UCSD-AML1 (cell line): ENCODE data around the gene PCNT.

Experiments used
- DNase-seq: peaks from one replicate; lab custom pipeline; 2025; ENCODE audit not compliant: unreplicated experiment; lab: John Stamatoyannopoulos, UW

PCNT gene

GRCh38 chr21:46323710-46324389 is at the start of gene PCNT, which contains the start of gene C21orf58:
Gene PCNT (plus strand): TSS chr21:46324156. CDS start chr21:46324229, 73 bp downstream.
Gene C21orf58 (minus strand): TSS chr21:46323870. CDS start chr21:46322738, 1,132 bp downstream.
- peak; percentile 98 for DNase-seq

DNA sequence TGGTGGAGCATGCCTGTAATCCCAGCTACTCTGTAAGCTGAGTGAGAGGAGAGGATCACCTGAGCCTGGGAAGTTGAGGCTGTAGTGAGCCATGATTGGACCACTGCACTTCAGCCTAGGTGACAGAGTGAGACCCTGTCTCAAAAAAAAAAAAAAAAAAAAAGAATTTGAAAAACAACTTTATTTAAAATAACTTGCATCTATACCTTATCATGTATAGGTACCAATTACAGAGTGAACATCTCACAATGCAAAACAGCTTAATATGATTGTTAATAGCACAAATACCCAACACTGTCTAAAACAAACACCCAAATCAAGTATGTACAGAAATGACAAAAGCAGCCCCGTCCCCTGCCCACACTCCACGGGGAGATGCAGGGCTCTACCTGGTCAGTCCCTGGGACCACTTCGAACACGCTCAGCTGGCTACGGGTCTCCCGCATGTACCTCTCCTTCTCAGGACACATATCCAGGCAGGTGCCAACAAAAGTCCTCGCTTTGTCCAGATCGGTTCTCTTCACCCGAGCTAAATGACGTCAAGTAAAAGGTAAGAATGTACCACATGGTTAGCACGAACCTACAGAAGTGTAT is 49.1 kb upstream of the PCNT start:
- no peak for DNase-seq

GRCh38 chr21:46284077-46284644 is 39.8 kb upstream of the PCNT start:
- no peak for DNase-seq

DNA sequence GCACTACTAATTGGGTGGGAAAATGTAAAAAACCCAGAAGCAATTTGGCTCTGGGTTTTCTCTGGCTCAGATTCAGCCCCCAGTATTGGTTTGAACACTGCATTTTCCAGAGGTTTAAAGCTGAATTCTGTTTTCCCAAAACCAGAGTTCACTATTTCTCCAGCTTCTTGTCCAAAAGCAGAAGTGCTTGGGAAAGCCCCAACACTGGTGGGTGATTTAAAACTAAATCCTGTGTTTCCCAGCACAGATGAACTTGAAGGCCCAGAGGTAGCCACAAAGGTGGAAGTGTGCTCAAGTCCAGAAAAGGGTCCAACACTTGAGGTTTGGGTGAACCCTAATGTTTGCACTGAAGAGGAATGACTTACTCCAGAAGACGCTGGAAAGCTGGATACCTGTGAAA is 39.2 kb upstream of the PCNT start:
- no peak for DNase-seq

- DNase-seq: no peak
These were observed 38.7 kb upstream of the PCNT start, which contains the start of gene MCM3AP for GRCh38 chr21:46285206-46285661. Gene MCM3AP (minus strand): TSS chr21:46285611. CDS start chr21:46285286, 325 bp downstream.

GRCh38 chr21:46285761-46286647 is 38.0 kb upstream of the PCNT start, which contains the start of gene YBEY:
Gene YBEY (plus strand): TSS chr21:46286342. CDS start chr21:46286914, 572 bp downstream.
- peak; percentile 91 for DNase-seq

GRCh38 chr21:46286648-46287002 is 37.3 kb upstream of the PCNT start:
- DNase-seq: no peak

GRCh38 chr21:46287541-46287940 is 36.4 kb upstream of the PCNT start:
- no peak for DNase-seq

- DNase-seq: no peak
These were observed 34.2 kb upstream of the PCNT start for GRCh38 chr21:46289655-46290179.

GRCh38 chr21:46291561-46291960 is 32.4 kb upstream of the PCNT start:
- DNase-seq: no peak

DNA sequence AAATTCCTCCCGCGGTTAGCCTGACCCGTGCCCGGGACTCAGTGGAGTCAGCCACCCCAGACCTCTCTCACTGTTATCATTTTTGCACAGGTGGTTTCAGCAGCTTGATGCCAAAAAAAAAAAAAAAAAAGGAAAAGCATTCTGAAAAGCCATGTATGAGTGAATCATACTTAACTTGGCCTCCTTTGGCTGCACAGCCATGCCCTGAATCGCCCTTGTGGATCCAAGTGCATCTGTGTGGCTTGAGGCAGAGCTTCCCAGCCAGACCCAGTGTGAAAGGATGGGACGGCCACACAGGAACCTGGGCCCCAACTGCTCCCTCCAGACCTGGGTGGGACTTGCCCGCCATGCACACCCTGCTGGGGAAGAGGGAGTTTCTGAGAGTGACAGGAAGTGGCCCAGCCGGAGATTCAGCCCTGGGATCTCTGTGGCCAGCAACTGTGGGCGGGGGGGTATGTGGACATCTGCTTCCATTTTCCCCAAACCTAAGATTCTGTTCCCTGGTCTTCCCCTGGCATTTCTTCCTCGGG is 29.2 kb upstream of the PCNT start:
- DNase-seq: peak; percentile 57

DNA sequence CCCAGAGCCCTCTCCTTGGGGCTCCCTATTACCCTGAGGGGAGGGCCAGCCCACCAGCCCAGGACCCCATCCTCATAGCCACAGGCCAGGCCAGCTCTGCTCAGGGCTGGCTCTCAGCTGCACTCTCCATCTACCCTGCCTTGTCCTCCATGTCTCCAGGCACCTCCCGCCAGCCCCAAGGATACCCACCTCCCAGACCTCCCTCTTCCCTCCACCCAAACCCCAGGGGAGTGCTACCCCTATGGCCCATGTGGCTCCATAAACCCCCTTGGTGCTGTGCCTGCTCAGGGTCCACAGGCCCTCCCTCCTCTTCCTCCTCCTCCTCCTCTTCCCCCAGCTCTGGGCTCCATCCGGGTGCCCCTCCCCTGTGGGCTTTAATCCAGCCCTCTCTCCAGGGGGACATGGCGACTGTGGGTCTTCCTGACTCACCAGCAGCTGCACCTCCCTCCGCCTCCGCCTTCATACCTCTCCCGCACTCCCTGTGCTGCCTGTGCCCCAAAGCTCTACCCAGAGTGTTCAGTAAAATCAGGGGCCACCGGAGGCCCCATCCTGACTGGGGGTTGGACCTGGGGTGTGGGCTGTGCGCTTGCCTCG is 28.7 kb upstream of the PCNT start:
- no peak for DNase-seq

DNA sequence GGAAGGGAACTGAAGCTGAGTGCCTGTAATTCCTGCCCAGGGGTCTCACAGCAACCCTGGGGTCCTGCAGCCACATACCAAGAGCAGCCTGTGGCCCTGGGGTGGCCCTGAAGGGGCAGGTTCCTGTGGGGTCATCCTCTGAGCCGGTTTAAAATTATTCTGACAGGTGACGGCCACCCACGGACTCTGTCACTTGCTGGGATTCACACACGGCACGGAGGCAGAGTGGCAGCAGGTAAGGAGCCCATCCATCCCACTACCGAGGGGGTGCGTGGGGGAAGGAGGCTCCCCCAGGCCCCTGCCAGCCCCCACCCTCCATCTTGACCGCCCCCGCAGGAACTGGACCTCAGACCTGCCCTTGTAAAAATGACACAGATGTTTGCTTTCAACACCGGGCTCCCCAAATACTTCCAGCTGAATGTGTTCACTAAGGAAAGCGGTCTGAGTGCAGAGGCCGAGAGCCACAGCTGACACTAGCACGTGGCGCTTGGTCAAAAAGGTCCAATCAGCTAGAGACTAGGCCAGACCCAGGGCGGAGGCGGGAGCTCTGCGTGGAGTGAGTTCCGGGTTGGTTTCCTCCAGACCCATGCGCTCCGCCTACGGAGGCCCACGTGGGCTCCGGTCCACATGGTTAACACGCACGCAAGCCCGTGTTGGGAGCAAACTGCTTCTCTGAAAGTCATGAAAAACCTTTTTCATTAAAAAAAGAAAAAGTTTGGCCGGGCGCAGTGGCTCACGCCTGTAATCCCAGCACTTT is 27.8 kb upstream of the PCNT start:
- DNase-seq: peak; percentile 76

DNA sequence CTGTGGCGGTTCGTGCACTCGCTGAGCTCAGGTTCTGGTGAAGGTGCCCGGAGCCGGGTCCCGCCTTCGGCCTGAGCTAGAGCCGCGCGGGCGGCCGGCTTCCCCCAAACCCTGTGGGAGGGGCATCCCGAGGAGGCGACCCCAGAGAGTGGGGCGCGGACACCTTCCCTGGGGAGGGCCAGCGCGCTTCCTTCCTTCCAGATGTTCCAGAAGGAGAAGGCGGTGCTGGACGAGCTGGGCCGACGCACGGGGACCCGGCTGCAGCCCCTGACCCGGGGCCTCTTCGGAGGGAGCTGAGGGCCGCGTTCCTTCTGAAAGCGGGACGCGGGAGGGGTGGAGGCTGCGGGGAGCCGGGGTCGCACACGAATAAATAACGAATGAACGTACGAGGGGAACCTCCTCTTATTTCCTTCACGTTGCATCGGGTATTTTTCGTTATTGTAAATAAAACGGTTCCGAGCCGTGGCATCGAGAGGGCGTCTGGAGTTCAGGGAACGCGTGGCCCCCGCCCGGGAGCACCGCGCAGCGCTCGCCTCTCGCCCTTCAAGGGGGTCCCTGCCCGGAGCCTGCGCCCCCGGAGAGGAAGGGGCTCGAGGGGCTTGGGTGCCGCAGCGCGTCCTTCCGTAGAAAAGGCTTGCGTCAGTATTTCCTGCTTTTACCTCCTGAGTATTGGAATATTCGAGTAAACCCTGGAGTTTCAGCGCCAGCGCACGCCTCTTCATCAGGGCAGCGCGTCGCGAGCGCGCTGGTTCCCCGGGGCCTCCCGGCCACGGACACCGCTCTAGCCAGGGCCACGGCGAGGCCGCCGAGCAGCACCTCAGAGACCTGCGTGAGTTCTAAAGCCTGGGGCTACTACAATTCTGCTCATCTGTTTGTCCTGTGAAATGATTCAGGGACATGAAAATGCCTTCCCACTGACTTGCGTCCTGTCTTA is 26.4 kb upstream of the PCNT start:
- no peak for DNase-seq

DNA sequence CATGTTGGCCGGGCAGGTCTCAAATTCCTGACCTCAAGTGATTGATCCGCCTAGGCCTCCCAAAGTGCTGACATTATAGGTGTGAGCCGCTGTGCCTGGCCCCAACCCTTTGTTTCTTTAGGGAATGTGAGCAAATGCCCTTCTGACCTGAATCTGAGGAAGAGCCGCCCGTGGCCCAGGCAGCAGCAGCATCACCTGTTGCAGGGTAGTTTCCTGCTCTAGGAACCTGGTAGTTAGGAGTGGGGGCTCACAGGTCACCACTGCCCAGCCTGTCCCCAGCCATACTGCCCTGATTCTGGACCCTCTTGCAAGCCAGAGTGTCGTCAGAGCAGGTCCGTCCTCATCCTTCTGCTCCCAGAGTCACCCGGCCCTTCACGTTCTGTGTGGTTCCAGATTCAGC is 24.8 kb upstream of the PCNT start:
- no peak for DNase-seq

DNA sequence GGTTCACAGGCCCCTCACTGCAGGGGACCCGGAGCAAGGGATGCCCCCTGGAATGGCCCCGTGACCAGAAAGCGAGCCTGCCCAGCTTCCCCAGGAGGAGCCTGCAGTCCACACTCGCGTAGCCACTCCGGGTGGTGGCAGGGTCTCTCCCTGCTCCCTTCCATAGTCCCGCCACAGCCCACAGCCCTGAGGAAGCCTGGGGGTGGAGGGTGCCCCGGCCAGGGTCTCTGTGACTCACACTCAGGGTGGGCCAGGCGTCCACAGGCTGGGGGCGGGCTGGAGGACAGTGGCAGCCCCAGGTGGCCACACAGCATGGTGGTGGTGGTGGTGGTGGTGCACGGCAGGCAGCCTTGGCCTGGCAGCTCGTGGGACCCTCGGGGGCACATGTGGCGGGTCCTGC is 22.2 kb upstream of the PCNT start:
- DNase-seq: no peak

DNA sequence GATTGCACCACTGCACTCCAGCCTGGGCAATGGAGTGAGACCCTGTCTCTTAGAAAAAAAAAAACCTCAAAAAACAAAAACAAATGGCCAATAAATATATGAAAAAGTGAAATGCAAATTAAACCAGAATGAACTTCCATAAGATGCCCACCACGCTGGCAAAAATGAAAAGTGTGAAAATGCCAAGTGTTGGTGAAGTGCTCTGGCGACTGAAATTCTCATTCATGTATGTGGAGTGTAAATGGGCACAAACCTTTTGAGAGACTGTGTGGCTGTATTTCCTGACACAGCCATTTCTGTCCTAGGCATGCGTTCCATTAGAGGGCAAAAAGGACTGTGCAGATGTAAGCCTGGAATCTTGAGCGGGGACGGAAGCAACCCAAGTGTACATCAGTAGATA is 19.5 kb upstream of the PCNT start:
- no peak for DNase-seq

GRCh38 chr21:46304955-46305354 is 19.0 kb upstream of the PCNT start:
- no peak for DNase-seq

GRCh38 chr21:46307625-46308024 is 16.3 kb upstream of the PCNT start:
- no peak for DNase-seq
